Right lobe of liver (tissue), 6 donors: ENCODE measurements around the gene CHMP1B. TPM values are rescaled to one million over a fixed set of nuclear protein-coding genes. Genes with fewer than 3 reads are reported as not detected.

Source experiments
- ATAC-seq, 4 donors: fragments of 200-7000 bp; cut with Tn5 transposase; one replicate each; pipeline ENCODE4 v1.9.1; 2020; ENCODE audit warnings: mild to moderate bottlenecking in 4 of 4, moderate library complexity in 4 of 4
- DNase-seq, 3 donors: peaks; one replicate each; pipeline ENCODE4 v3.0.0-alpha.2; 2020
- H3K27ac ChIP-seq, 3 donors: fragments of 200-600 bp; one replicate each; pipeline ENCODE4 v1.8.0; 2022
- H3K27me3 ChIP-seq, 2 donors: fragments of 200-600 bp; one replicate each; pipeline ENCODE4 v1.8.0; 2022
- H3K36me3 ChIP-seq, 4 donors: fragments of 200-600 bp; sonication (generic) in 1 of 4; one replicate each; pipeline versions ENCODE4 v1.5.1 to v1.8.0; 2017 to 2022; ENCODE audit warnings: control low read depth in 1 of 4
- H3K4me1 ChIP-seq, 4 donors: fragments of 200-600 bp; sonication (generic) in 1 of 4; one replicate each; pipeline versions ENCODE4 v1.5.1 to v1.8.0; 2017 to 2022; ENCODE audit warnings: control low read depth in 1 of 4
- H3K4me3 ChIP-seq, 3 donors: fragments of 200-600 bp; one replicate each; pipeline ENCODE4 v1.8.0; 2022
- H3K9me3 ChIP-seq, 4 donors: fragments of 200-600 bp; sonication (generic) in 1 of 4; one replicate each; pipeline versions ENCODE4 v1.5.1 to v1.8.0; 2017 to 2022; ENCODE audit warnings: control low read depth in 1 of 4
- POLR2A ChIP-seq: fragments of 450-650 bp; IDR thresholded peaks from one replicate; pipeline ENCODE4 v1.6.1; 2017; ENCODE audit warnings: antibody characterized with exemption, mild to moderate bottlenecking
- WGBS: methylation state at CpG from one replicate; pipeline ENCODE4 v1.1.6; 2018; ENCODE audit warnings: low coverage, low lambda C conversion rate; ENCODE audit not compliant: insufficient coverage; ENCODE audit errors: missing lambda C conversion rate; 5-methylcytosine and 5-hydroxymethylcytosine counted together
- intact Hi-C, 2 donors: fragments of 100-400 bp; cut with DNase I; formaldehyde crosslinking; loops; one replicate each; pipeline versions ENCODE4 v1.11.2 to v1.14.1; 2022
- total RNA-seq, 6 experiments: library from RNA; depleted of rRNA in 2 of 6; stranded (reverse); fragments of >200 nt in 2 of 6; fragmentation: NEBNext Ultra II Directional in 3 of 6; extraction: Animal tissue kit (Norgen Biotek cat#: 25700) in 3 of 6; gene quantifications; one replicate each; pipeline versions ENCODE4 v1.1.0 to v1.2.4, GENCODE V29; 2016 to 2023
- TF ChIP-seq, protein P1 (sequence below), 4 donors: fragments of 200-600 bp in 3 of 4; fragments of 450-650 bp in 1 of 4; IDR thresholded peaks; one replicate each; pipeline versions ENCODE4 v1.5.1 to v1.8.0; 2016 to 2022; ENCODE audit warnings: antibody characterized with exemption in 4 of 4, mild to moderate bottlenecking in 2 of 4
- donor health status: DM: no; HTN: yes; CAD: no.
- donor health status: DM: no; HTN: no; CAD: no.
- donor health status: DM: no; HTN: no; CAD: no.
- donor health status: DM: no; HTN: yes; CAD: no.
- donor health status: DM: no; HTN: yes; CAD: no.

The CHMP1B gene
- total RNA-seq, 6 experiments from 2014 or later, result 13.5 to 22.4 (median 18.2) TPM

DNA sequence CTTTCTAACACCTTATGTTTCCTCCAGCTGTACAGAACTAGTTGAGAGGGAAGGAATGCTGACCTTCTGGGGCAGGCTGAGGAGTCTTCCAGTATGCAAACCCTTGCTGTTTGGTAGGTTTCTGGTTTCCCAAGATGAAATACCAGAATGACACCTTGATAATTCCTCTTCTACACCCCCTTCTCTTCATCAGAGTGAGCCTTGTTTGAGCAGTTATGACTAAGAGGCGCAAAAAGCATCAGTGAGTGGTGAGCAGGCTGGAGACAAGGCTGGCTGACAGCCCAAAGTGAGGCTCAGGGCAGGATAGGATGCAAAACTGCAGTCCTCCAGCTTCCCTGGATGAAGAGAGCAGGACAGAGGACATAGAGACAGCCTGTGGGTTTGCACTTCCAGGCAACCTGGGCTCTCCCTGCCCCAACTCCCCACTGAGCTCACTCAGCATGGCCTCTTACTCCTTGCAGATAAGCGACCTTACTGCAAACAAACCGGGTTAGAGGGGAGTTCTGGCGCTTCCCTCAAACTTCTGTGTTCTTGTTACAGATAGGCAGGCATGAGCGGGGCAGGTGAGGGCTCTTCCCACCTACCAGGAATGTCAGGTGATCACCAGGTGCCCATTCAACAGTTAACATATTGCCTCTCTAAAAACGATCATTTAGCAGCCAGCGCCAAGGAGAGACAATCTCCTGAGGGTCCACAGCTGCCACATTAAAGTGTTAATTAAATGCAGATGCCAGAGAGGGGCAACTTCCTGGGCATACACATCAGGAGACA, 51.5 kb downstream of the CHMP1B start:
- Histone ChIP-seq H3K9me3 (no peaks in the 10 kb centered on the region), H3K27me3 (no peaks in the 10 kb centered on the region), H3K27ac (no peak overlapping the region), H3K4me3 (no peak overlapping the region), H3K4me1 (peaks cover 0 to 15% (median 7%) of the 10 kb centered on the region in 4 donors), H3K36me3 (peaks cover 0 to 9% (median 0%) of the 10 kb centered on the region in 4 donors)
- DNase-seq (no peak), ATAC-seq (no peak)
- TF ChIP-seq, protein P1, sequence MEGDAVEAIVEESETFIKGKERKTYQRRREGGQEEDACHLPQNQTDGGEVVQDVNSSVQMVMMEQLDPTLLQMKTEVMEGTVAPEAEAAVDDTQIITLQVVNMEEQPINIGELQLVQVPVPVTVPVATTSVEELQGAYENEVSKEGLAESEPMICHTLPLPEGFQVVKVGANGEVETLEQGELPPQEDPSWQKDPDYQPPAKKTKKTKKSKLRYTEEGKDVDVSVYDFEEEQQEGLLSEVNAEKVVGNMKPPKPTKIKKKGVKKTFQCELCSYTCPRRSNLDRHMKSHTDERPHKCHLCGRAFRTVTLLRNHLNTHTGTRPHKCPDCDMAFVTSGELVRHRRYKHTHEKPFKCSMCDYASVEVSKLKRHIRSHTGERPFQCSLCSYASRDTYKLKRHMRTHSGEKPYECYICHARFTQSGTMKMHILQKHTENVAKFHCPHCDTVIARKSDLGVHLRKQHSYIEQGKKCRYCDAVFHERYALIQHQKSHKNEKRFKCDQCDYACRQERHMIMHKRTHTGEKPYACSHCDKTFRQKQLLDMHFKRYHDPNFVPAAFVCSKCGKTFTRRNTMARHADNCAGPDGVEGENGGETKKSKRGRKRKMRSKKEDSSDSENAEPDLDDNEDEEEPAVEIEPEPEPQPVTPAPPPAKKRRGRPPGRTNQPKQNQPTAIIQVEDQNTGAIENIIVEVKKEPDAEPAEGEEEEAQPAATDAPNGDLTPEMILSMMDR (IDR thresholded peaks at IDR 0.05), result no peak
- no peak for TF ChIP-seq POLR2A
- WGBS, result 83% methylated on average over 6 of the region's 7 CpGs
- intact Hi-C loops, result no loop called here

Other genes with a start within 250 kb of the CHMP1B start
- gene SLC35G4, start 241.8 kb upstream of the CHMP1B start, total RNA-seq, result not detected
- 1 to 10 TPM in 4 of 6 experiments, under 1 TPM in 2; 0.19 to 1.9 (median 1.2) TPM for gene GNAL, start 162.1 kb upstream of the CHMP1B start, total RNA-seq
- gene MPPE1, start 56.9 kb downstream of the CHMP1B start, total RNA-seq, result 10 to 100 TPM; 23.2 to 40.9 (median 30.7) TPM
- 10 to 100 TPM; 32.3 to 51.1 (median 45.7) TPM for gene IMPA2, start 130.1 kb downstream of the CHMP1B start, total RNA-seq
- gene ANKRD62, start 242.4 kb downstream of the CHMP1B start, total RNA-seq, result not detected